Renal cortical epithelial cell (primary cell): ENCODE results near the gene KIFC1. TPM values are rescaled to one million over a fixed set of nuclear protein-coding genes. Genes with fewer than 3 reads are reported as not detected.
A peak's percentile ranks its signal among the peaks of the same experiment; 100 is the strongest.
"Not testable (repeated sequence)": the region's sequence is repeated elsewhere in the genome, so short reads cannot be mapped to it uniquely, and the experiment has no call there.

Experiments
- DNase-seq: peaks from one replicate; pipeline ENCODE4 v3.0.0-alpha.2; 2011; ENCODE audit warnings: low read depth
- total RNA-seq: library from RNA; depleted of rRNA; stranded (reverse); fragments of >200 nt; gene quantifications from 2 replicates; pipeline ENCODE4 v1.2.3, GENCODE V29; 2014

The KIFC1 gene
- total RNA-seq, 1 donor from 2014 or later: 0.70 TPM

- peak; percentile 91 for DNase-seq
Measured at GRCh38 chr6:33375143-33375671, 16.4 kb upstream of the KIFC1 start.

- DNase-seq: no peak
Measured at GRCh38 chr6:33377171-33377570, 14.5 kb upstream of the KIFC1 start.

GRCh38 chr6:33379184-33379583 lies 12.4 kb upstream of the KIFC1 start:
- DNase-seq: not testable (repeated sequence)

- no peak for DNase-seq
Measured at GRCh38 chr6:33380272-33380981, 11.2 kb upstream of the KIFC1 start.

GRCh38 chr6:33383427-33384185 lies 8.0 kb upstream of the KIFC1 start:
- no peak for DNase-seq

- DNase-seq: peak; percentile 75
Measured at GRCh38 chr6:33384581-33385020, 7.0 kb upstream of the KIFC1 start.

GRCh38 chr6:33390173-33390572 lies 1.4 kb upstream of the KIFC1 start:
- DNase-seq: no peak

GRCh38 chr6:33390767-33391277 lies 801 bp upstream of the KIFC1 start:
- DNase-seq: peak; percentile 39

GRCh38 chr6:33391922-33392594 lies 435 bp downstream of the KIFC1 start:
- no peak for DNase-seq

GRCh38 chr6:33392595-33392948 lies 949 bp downstream of the KIFC1 start:
- no peak for DNase-seq

- no peak for DNase-seq
Measured at GRCh38 chr6:33392979-33393378, 1.4 kb downstream of the KIFC1 start.

- DNase-seq: no peak
Measured at GRCh38 chr6:33397541-33397940, 5.9 kb downstream of the KIFC1 start.

GRCh38 chr6:33398601-33399000 lies 7.0 kb downstream of the KIFC1 start:
- not testable (repeated sequence) for DNase-seq

- not testable (repeated sequence) for DNase-seq
Measured at GRCh38 chr6:33399881-33400280, 8.3 kb downstream of the KIFC1 start.

GRCh38 chr6:33404884-33405283 lies 13.3 kb downstream of the KIFC1 start:
- DNase-seq: no peak

GRCh38 chr6:33405386-33405940 lies 13.8 kb downstream of the KIFC1 start:
- DNase-seq: no peak

GRCh38 chr6:33406126-33406525 lies 14.5 kb downstream of the KIFC1 start:
- DNase-seq: no peak

- DNase-seq: peak; percentile 72
Measured at GRCh38 chr6:33407132-33407718, 15.6 kb downstream of the KIFC1 start.

- peak; percentile 87 for DNase-seq
Measured at GRCh38 chr6:33410050-33410710, 18.6 kb downstream of the KIFC1 start.

- peak; percentile 33 for DNase-seq
Measured at GRCh38 chr6:33410711-33411631, 19.3 kb downstream of the KIFC1 start, which contains the start of gene PHF1. Gene PHF1 (plus strand): TSS chr6:33411014. CDS start chr6:33412264, 1,250 bp downstream.
